Measurements from ENCODE around the gene SLC20A1.

The SLC20A1 gene

DNA sequence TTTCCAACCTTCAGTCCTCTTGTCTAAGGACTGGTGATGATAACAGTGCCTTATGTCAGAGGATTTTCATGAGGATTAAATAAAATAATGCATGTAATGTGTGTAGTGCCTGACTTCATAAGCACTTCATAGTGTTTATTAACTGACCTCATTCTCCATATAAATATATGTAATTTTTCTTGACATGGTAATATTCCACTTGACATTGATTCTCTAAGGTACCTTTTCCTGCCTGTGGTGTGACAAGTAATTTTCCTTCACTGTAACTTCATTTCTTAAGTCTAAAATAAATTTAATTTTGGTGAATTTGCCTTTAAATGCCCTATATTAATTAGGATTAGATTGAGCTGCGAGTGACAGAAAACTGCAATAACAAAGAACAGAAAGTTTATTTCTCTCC, 27.3 kb downstream of the SLC20A1 start:
- no peaks in the 10 kb centered on the region for H3K9me3 ChIP-seq (ENCODE audit: severe bottlenecking)
- H3K4me3 ChIP-seq (ENCODE audit: low read depth, low read length), result no peak overlapping the region
- no peak overlapping the region for H3K27ac ChIP-seq
- no peaks in the 10 kb centered on the region for H3K36me3 ChIP-seq
- no peak for TF ChIP-seq CTCF (IDR thresholded peaks at IDR 0.05; ENCODE audit: low read depth, low read length)
- no peaks in the 10 kb centered on the region for H3K27me3 ChIP-seq (ENCODE audit: insufficient read depth, low read depth, severe bottlenecking)
- no peak for DNase-seq

DNA sequence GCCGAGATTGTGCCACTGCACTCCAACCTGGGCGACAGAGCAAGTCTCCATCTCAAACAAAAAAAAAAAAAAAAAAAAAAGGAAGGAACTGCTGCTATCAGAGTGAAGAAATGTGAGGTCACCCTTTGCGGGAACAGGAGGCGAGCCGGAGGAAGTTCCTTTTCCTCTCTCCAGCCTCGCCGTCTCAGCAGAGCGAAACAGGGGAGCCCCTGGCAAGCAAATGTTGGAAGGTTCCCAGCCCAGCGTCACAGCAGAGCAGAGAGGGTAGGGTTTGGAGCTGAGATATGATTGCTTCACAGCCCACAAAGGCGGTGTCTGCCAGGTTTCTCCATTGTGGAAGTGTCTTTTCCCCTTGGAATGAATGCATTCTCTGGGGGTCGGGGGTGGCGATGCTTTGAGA, 28.5 kb downstream of the SLC20A1 start:
- Histone ChIP-seq H3K36me3 (no peaks in the 10 kb centered on the region), H3K9me3 (ENCODE audit: severe bottlenecking) (no peaks in the 10 kb centered on the region), H3K27me3 (ENCODE audit: insufficient read depth, low read depth, severe bottlenecking) (no peaks in the 10 kb centered on the region), H3K4me3 (ENCODE audit: low read depth, low read length) (no peak overlapping the region), H3K27ac (no peak overlapping the region)
- no peak for TF ChIP-seq CTCF (IDR thresholded peaks at IDR 0.05; ENCODE audit: low read depth, low read length)
- DNase-seq, result no peak

- TF ChIP-seq CTCF (IDR thresholded peaks at IDR 0.05; ENCODE audit: low read depth, low read length), result no peak
- Histone ChIP-seq H3K9me3 (ENCODE audit: severe bottlenecking) (no peaks in the 10 kb centered on the region), H3K27me3 (ENCODE audit: insufficient read depth, low read depth, severe bottlenecking) (no peaks in the 10 kb centered on the region), H3K4me3 (ENCODE audit: low read depth, low read length) (no peak overlapping the region), H3K27ac (no peak overlapping the region), H3K36me3 (no peaks in the 10 kb centered on the region)
- no peak for DNase-seq
Measured at GRCh38 chr2:112679484-112679883, 33.7 kb downstream of the SLC20A1 start.

DNA sequence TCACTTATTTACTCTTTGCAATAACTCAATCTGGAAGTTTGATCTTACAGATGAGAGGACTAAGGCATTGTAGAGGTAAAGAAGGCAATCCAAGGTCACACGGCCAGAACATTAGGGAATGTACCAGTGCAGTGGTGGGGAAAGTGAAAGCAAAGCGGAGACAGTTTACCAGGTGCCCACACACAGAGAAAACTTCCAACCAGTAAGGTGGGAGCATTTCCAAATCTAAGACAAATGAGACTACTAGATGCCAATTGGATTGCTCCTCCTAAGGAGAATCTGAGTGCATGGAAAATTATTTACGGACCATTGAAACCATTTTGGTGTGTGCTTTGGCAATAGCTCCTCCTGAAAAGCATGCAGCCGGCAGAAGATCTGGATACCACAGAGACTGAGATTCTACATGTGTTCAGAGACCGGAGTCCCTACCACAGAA, 34.9 kb downstream of the SLC20A1 start:
- Histone ChIP-seq H3K36me3 (no peaks in the 10 kb centered on the region), H3K27ac (no peak overlapping the region), H3K9me3 (ENCODE audit: severe bottlenecking) (no peaks in the 10 kb centered on the region), H3K4me3 (ENCODE audit: low read depth, low read length) (no peak overlapping the region), H3K27me3 (ENCODE audit: insufficient read depth, low read depth, severe bottlenecking) (no peaks in the 10 kb centered on the region)
- TF ChIP-seq CTCF (IDR thresholded peaks at IDR 0.05; ENCODE audit: low read depth, low read length), result no peak
- DNase-seq, result no peak

GRCh38 chr2:112682101-112682500, 36.4 kb downstream of the SLC20A1 start:
- H3K9me3 ChIP-seq (ENCODE audit: severe bottlenecking), result no peaks in the 10 kb centered on the region
- no peak overlapping the region for H3K4me3 ChIP-seq (ENCODE audit: low read depth, low read length)
- H3K27ac ChIP-seq, result no peak overlapping the region
- no peak for TF ChIP-seq CTCF (IDR thresholded peaks at IDR 0.05; ENCODE audit: low read depth, low read length)
- no peaks in the 10 kb centered on the region for H3K27me3 ChIP-seq (ENCODE audit: insufficient read depth, low read depth, severe bottlenecking)
- H3K36me3 ChIP-seq, result no peaks in the 10 kb centered on the region
- no peak for DNase-seq

Data from WERI-Rb-1 (cell line).